Endodermal cell (in vitro differentiated cells): Measurements from ENCODE around the gene SUGCT. TPM values are rescaled to one million over a fixed set of nuclear protein-coding genes. Genes with fewer than 3 reads are reported as not detected.

ENCODE experiments used
- DNase-seq: peaks from one replicate; pipeline ENCODE4 v3.0.0-alpha.2; 2017
- H3K27ac ChIP-seq: 2 replicates; pipeline ENCODE4 v1.5.1; 2013; ENCODE audit warnings: mild to moderate bottlenecking, low read depth, low read length, moderate library complexity
- H3K27me3 ChIP-seq: 2 replicates; pipeline ENCODE4 v1.6.1; 2013; ENCODE audit warnings: mild to moderate bottlenecking, low read length, moderate library complexity; ENCODE audit not compliant: insufficient read depth, control insufficient read depth, poor library complexity, severe bottlenecking
- H3K36me3 ChIP-seq: 2 replicates; pipeline ENCODE4 v1.7.0; 2013; ENCODE audit warnings: mild to moderate bottlenecking, low read length, moderate library complexity; ENCODE audit not compliant: control insufficient read depth, insufficient read depth
- H3K4me1 ChIP-seq: one replicate; pipeline ENCODE4 v1.7.0; 2013; ENCODE audit warnings: low read length; ENCODE audit not compliant: control insufficient read depth, insufficient read depth
- H3K4me3 ChIP-seq: 2 replicates; pipeline ENCODE4 v1.5.1; 2013; ENCODE audit warnings: mild to moderate bottlenecking, low read length, moderate library complexity
- H3K9ac ChIP-seq: 2 replicates; pipeline ENCODE4 v1.6.1; 2013; ENCODE audit warnings: mild to moderate bottlenecking, low read length, moderate library complexity; ENCODE audit not compliant: poor library complexity, severe bottlenecking; ENCODE audit errors: extremely low read depth
- H3K9me3 ChIP-seq: 2 replicates; pipeline ENCODE4 v1.6.1; 2013; ENCODE audit warnings: mild to moderate bottlenecking, low read length, moderate library complexity; ENCODE audit not compliant: control insufficient read depth
- H3K27ac Mint-ChIP-seq: 2 replicates; pipeline ENCODE4 v1.8.0; 2020; ENCODE audit warnings: mixed read lengths
- H3K27me3 Mint-ChIP-seq: 2 replicates; pipeline ENCODE4 v1.8.0; 2021; ENCODE audit warnings: mild to moderate bottlenecking, mixed read lengths; ENCODE audit not compliant: insufficient read depth
- H3K36me3 Mint-ChIP-seq: 2 replicates; pipeline ENCODE4 v1.8.0; 2020; ENCODE audit warnings: low read depth, mixed read lengths
- H3K4me1 Mint-ChIP-seq: 2 replicates; pipeline ENCODE4 v1.8.0; 2020; ENCODE audit warnings: mixed read lengths
- H3K4me3 Mint-ChIP-seq: 2 replicates; pipeline ENCODE4 v1.8.0; 2020; ENCODE audit warnings: mild to moderate bottlenecking, moderate library complexity, mixed read lengths
- H3K9me3 Mint-ChIP-seq: 2 replicates; pipeline ENCODE4 v1.8.0; 2020; ENCODE audit warnings: mild to moderate bottlenecking, mixed read lengths
- WGBS, 2 experiments: methylation state at CpG; one replicate each; pipeline versions ENCODE4 v1.1.5 to v1.1.7; 2013; ENCODE audit warnings: missing lambda C conversion rate in 2 of 2, mixed read lengths in 1 of 2; ENCODE audit not compliant: insufficient coverage in 1 of 2, insufficient read length in 1 of 2; 5-methylcytosine and 5-hydroxymethylcytosine counted together
- total RNA-seq, 2 donors: library from RNA; stranded (reverse); fragmentation: NEBNext Ultra II Directional in 1 of 2; extraction: Animal tissue kit (Norgen Biotek cat#: 25700) in 1 of 2; gene quantifications; 2 replicates in 1 of 2; 3 replicates in 1 of 2; pipeline ENCODE4 v1.2.1, GENCODE V29; 2021
- TF ChIP-seq, protein P1 (sequence below): fragments of 200-600 bp; sonication (generic); conservative IDR thresholded peaks from 2 replicates; pipeline ENCODE4 v1.5.0; 2021; ENCODE audit warnings: antibody characterized with exemption, mild to moderate bottlenecking

Gene SUGCT
- total RNA-seq, 2 donors from 2014 or later, result 3.6 to 3.9 TPM

DNA sequence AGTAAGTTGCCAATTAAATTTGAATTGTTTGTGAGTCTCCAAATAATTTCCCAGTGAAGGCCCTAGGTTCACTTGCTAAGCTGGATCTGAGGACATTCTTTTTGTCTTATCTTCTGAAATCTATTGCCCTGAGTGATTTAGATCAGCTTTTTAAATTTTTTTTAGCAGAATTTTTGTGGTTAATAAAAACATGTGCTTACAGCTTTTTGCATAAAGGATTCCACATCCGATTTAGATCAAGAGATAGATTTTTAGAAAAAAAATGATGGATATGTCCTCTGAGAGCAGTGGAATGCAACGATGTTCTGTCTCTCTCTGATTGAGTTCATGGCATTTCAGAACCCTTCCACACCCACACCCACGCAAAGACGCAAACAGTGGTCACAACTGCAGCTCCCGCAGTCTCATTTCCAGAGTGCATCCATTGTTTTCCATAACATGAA lies 358.8 kb downstream of the SUGCT start:
- H3K9ac ChIP-seq, result no peak overlapping the region

DNA sequence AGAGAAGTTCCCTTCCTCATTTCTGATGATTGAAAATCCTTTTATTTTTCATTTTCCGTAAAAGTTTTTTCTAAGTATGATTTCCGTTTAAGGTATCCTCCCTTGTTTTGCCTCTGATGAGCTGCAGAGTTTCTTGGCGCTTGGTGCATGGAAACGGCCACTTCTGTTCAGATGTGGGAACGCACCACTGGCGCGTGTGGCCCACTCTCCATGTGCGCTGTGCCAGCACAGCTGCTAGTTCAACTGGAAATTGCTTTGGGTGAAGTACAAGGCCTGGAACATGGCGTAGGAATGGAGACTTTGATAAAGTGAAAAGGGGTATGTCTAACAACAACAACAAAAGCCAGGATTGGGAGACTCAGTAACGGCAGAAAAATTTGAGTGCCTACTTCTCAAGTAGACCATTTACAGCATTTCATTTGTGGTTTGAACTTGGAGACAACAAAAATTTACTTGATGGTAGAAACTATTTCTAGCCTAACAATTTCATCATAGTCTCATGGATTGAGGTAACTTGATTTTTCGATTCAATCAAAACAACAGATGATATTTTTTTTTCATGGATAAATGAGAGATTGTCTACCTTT lies 364.2 kb downstream of the SUGCT start:
- 94 to 96% methylated on average over 8 to 11 of the region's 11 CpGs for WGBS, 2 experiments
- no peak overlapping the region for H3K4me3 Mint-ChIP-seq
- Histone ChIP-seq H3K4me3 (no peak overlapping the region), H3K4me1 (no peaks in the 10 kb centered on the region), H3K9me3 (no peaks in the 10 kb centered on the region), H3K36me3 (no peaks in the 10 kb centered on the region), H3K27me3 (no peaks in the 10 kb centered on the region), H3K27ac (no peak overlapping the region), H3K9ac (no peak overlapping the region)
- H3K27me3 Mint-ChIP-seq, result no peaks in the 10 kb centered on the region
- no peaks in the 10 kb centered on the region for H3K4me1 Mint-ChIP-seq
- DNase-seq, result no peak
- TF ChIP-seq, protein P1, sequence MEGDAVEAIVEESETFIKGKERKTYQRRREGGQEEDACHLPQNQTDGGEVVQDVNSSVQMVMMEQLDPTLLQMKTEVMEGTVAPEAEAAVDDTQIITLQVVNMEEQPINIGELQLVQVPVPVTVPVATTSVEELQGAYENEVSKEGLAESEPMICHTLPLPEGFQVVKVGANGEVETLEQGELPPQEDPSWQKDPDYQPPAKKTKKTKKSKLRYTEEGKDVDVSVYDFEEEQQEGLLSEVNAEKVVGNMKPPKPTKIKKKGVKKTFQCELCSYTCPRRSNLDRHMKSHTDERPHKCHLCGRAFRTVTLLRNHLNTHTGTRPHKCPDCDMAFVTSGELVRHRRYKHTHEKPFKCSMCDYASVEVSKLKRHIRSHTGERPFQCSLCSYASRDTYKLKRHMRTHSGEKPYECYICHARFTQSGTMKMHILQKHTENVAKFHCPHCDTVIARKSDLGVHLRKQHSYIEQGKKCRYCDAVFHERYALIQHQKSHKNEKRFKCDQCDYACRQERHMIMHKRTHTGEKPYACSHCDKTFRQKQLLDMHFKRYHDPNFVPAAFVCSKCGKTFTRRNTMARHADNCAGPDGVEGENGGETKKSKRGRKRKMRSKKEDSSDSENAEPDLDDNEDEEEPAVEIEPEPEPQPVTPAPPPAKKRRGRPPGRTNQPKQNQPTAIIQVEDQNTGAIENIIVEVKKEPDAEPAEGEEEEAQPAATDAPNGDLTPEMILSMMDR, result no peak
- H3K9me3 Mint-ChIP-seq, result no peaks in the 10 kb centered on the region
- no peak overlapping the region for H3K27ac Mint-ChIP-seq
- H3K36me3 Mint-ChIP-seq, result no peaks in the 10 kb centered on the region

More for the DNA sequence above, 358.8 kb downstream of the SUGCT start:
- H3K36me3 Mint-ChIP-seq, result no peaks in the 10 kb centered on the region
- WGBS, 2 experiments, result 86 to 89% methylated on average over 1 to 5 of the region's 5 CpGs
- H3K27me3 ChIP-seq, result no peaks in the 10 kb centered on the region
- no peak overlapping the region for H3K27ac ChIP-seq
- H3K4me1 Mint-ChIP-seq, result no peaks in the 10 kb centered on the region
- no peaks in the 10 kb centered on the region for H3K36me3 ChIP-seq
- H3K9me3 ChIP-seq, result no peaks in the 10 kb centered on the region
- no peaks in the 10 kb centered on the region for H3K27me3 Mint-ChIP-seq
- H3K27ac Mint-ChIP-seq, result no peak overlapping the region
- no peak overlapping the region for H3K4me3 ChIP-seq
- no peak overlapping the region for H3K4me3 Mint-ChIP-seq
- H3K4me1 ChIP-seq, result no peaks in the 10 kb centered on the region
- H3K9me3 Mint-ChIP-seq, result no peaks in the 10 kb centered on the region
- DNase-seq, result no peak
- TF ChIP-seq, protein P1, result no peak

DNA sequence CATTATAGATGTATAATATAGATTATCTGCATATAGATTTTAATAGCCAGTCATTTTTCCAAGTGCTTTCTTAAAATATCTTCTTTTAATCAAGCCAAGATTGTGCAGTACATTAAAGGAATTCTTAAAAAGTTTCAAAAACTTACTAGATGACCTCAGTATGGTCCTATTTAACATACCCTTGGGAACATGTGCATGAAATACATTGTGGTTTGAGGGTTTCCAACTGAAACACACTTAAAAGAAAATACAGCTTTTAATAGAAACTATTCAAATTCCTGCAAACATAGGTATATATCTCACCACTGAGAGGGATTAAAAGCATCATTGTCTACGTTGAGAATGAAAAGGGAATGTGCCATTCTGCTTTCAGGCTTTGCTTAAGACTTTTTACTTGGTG lies 364.9 kb downstream of the SUGCT start:
- WGBS, 2 experiments, result 50 to 80% methylated on average over 1 of the region's 1 CpG
- TF ChIP-seq, protein P1, result no peak
- Histone ChIP-seq H3K36me3 (no peaks in the 10 kb centered on the region), H3K9ac (no peak overlapping the region), H3K27ac (no peak overlapping the region), H3K27me3 (no peaks in the 10 kb centered on the region), H3K4me1 (no peaks in the 10 kb centered on the region), H3K4me3 (no peak overlapping the region), H3K9me3 (no peaks in the 10 kb centered on the region)
- H3K4me3 Mint-ChIP-seq, result no peak overlapping the region
- no peak for DNase-seq
- H3K27me3 Mint-ChIP-seq, result no peaks in the 10 kb centered on the region
- H3K4me1 Mint-ChIP-seq, result no peaks in the 10 kb centered on the region
- no peak overlapping the region for H3K27ac Mint-ChIP-seq
- H3K9me3 Mint-ChIP-seq, result no peaks in the 10 kb centered on the region
- no peaks in the 10 kb centered on the region for H3K36me3 Mint-ChIP-seq
